ENCODE results near the gene CCDC198.

Gene CCDC198

DNA sequence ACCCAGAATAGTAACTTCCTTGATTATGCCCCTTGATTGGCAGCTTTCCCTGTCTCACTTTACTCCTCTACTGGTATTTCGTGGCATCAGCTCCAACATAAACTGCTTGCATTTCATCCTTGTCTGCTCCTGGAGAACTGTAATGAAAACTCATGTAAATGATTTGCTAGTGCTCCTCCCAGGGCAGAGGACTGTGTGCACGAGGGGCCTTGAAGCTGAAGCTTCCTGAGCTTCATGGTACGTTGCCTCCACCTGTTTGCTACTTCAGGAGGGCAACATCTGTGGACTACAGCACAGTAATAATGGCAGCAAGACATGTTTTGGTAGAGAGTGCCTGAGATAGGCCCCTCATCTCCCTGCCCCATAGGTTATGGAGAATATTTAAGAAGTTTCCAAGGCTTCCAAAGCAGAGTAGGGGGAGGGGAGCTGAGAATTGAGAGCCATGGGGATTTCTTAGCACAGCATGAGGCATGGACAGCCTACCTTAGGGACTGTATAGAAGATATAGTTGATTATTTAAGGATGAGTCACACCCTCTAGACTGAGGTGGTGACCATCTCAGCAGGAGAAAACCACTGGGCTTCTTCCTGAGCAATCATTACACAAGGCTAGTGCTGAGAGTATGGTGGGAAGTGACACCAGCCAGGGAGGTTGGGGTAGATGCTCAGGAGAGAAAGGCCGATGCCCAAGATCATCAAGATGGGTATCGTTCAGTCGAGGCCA is 29.5 kb downstream of the CCDC198 start:
- DNase-seq = no peak

DNA sequence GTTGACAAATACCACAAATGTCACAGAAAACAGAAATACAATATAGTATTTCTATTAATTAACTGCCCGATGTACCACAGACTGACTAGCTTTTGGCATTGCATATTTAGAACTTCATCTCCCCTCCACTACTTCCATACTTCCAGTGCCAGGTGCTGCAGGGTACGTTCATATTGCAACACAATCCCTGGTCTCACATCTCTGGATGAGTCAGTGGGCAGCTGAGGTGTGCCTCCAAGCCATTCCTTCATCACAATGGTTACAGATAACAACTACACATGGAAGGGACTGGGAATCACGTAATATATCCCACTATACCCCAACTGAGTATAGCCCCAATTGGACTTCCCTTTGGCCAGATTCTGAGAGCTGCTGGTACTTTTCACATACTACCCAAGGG is 31.1 kb downstream of the CCDC198 start:
- no peak for DNase-seq

DNA sequence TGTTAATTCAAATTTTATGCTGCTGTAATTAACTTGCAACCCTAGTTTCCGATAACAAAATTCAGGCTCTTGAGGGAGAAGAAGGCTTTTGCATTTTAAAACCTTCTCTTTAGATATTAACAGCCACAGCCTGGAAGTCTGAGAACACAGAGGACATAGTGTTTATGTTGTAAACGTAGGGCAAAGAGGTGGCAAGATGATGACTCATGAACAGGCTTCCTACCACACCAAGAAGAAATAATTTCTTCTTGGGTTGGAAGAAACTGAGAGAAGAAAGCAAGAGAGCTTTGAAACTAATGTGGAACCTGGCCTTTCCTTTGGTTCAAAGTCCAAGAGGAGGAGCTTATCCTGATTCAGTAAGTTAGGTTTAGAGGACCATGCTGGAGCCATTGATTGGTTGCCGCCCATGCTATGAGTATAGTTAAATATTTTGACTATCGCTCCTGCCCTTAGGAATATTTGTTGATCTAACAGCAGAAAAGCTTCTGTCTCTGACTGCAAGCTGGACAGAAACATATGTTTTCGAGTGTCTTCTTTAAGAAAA is 31.8 kb downstream of the CCDC198 start:
- DNase-seq = no peak

DNA sequence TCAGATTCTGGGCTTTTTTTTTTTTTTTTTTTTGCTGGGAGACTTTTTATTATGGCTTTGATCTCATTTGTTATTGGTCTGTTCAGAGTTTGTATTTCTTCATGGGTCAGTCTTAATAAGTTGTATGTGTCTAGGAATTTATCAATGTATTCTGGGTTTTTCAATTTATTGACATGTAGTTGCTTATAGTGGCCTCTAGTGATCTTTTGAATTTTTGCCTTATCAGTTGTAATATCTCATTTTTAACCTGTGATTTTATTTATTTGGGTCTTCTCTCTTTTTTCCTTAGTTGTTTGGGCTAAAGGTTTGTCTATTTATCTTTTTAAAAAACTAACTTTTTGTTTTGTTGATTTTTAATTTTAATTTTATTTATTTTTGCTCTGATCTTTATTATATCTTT is 57.7 kb downstream of the CCDC198 start:
- DNase-seq = no peak

DNA sequence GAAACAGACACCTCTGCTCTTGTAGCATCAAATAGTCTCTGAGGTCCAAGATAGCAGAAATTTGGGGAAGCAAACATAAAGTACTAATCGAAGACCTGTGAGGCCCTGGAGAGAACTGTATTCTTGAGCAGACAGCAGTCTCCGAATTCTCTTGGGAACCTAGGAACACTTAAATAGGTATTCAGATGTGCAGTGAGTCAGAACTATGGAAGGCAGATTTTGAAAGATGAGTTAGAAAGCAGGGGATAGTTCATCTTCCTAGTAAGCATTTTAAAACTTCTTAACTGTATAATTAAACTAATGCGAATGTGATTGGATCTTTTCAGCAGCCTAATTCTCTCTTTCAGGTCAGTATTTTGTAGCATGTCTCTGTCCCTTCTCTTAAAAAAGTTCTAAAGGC is 72.7 kb downstream of the CCDC198 start:
- no peak for DNase-seq

DNA sequence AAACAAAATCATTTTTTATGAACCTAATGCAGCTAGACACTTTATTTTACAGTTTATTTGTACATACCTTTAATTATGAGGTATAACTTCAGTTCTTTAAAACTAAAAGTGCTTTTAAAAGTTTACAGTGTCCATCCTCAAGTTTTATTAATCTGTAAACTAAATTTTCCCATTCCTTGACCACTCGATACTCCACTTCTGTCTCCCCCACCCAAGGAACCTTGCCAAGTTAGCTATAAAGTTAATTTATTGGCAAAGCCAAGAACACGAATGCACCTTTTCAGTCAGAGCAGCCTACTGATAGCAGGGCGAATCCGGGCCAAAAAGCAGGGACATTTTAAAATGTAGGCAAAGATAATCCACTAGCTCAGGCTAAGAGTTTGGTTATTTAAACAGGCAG is 73.6 kb downstream of the CCDC198 start:
- no peak for DNase-seq
